Endothelial cell of umbilical vein (primary cell): ENCODE results near the gene CYP21A2.
"Not testable (repeated sequence)": the region's sequence is repeated elsewhere in the genome, so short reads cannot be mapped to it uniquely, and the experiment has no call there.

Source experiments
- CTCF ChIP-seq, 2 donors: IDR thresholded peaks; 1 replicate in 1 of 2; 2 replicates in 1 of 2; pipeline ENCODE4 v1.5.1; 2011; ENCODE audit warnings: low read length in 2 of 2, mild to moderate bottlenecking in 2 of 2, moderate library complexity in 2 of 2, control low read depth in 1 of 2, inconsistent platforms in 1 of 2, low read depth in 1 of 2; ENCODE audit not compliant: insufficient read depth in 1 of 2; ENCODE audit errors: extremely low read depth in 1 of 2
- EZH2 ChIP-seq: IDR thresholded peaks from 2 replicates; pipeline ENCODE4 v1.6.1; 2012; ENCODE audit warnings: borderline replicate concordance, low read depth, mild to moderate bottlenecking, moderate library complexity, low read length, inconsistent platforms; ENCODE audit not compliant: severe bottlenecking
- FOS ChIP-seq: IDR thresholded peaks from 2 replicates; pipeline ENCODE4 v1.6.1; 2011; ENCODE audit warnings: mild to moderate bottlenecking, low read length, moderate library complexity, borderline replicate concordance; ENCODE audit not compliant: insufficient read depth
- GATA2 ChIP-seq: IDR thresholded peaks from 2 replicates; pipeline ENCODE4 v1.7.0; 2011; ENCODE audit warnings: low read depth, mild to moderate bottlenecking, moderate library complexity, mixed read lengths, low read length; ENCODE audit not compliant: insufficient read length, insufficient read depth
- JUN ChIP-seq: IDR thresholded peaks from 2 replicates; pipeline ENCODE4 v1.6.1; 2011; ENCODE audit warnings: borderline replicate concordance, low read depth; ENCODE audit not compliant: insufficient read length, insufficient read depth
- MAX ChIP-seq: IDR thresholded peaks from 2 replicates; pipeline ENCODE4 v1.6.1; 2011; ENCODE audit not compliant: insufficient read depth, insufficient read length
- MYC ChIP-seq: IDR thresholded peaks from one replicate; pipeline ENCODE4 v1.6.1; 2011; ENCODE audit warnings: mild to moderate bottlenecking, low read depth, low read length
- POLR2A ChIP-seq: IDR thresholded peaks from 2 replicates; pipeline ENCODE4 v1.6.1; 2012; ENCODE audit warnings: low read depth, mild to moderate bottlenecking, control low read depth, low read length
- POLR2AphosphoS5 ChIP-seq: IDR thresholded peaks from 2 replicates; pipeline ENCODE4 v1.6.1; 2012; ENCODE audit warnings: low read depth, mild to moderate bottlenecking, control low read depth, low read length, moderate library complexity; ENCODE audit not compliant: insufficient read depth

GRCh38 chr6:32049736-32050135, 11.5 kb downstream of the CYP21A2 start:
- TF ChIP-seq POLR2A; CTCF (IDR thresholded peaks at IDR 0.05; ENCODE audit: extremely low read depth in 1 of 2, insufficient read depth in 1 of 2, low read depth in 1 of 2, low read length in 2 of 2); MAX; MYC; EZH2; JUN; POLR2AphosphoS5; FOS; GATA2: not testable (repeated sequence)
